IPS-18a (cell line): Measurements from ENCODE around the gene SHANK1.
"Not testable (repeated sequence)": the region's sequence is repeated elsewhere in the genome, so short reads cannot be mapped to it uniquely, and the experiment has no call there.

Experiments used
- H3K27ac ChIP-seq: one replicate; pipeline ENCODE4 v1.5.1; 2013; ENCODE audit warnings: low read length
- H3K27me3 ChIP-seq: one replicate; pipeline ENCODE4 v1.6.1; 2013; ENCODE audit warnings: mild to moderate bottlenecking, low read length; ENCODE audit not compliant: control insufficient read depth, insufficient read depth
- H3K36me3 ChIP-seq: one replicate; pipeline ENCODE4 v1.6.1; 2013; ENCODE audit warnings: low read depth, low read length; ENCODE audit not compliant: control insufficient read depth
- H3K4me1 ChIP-seq: one replicate; pipeline ENCODE4 v1.6.1; 2013; ENCODE audit warnings: low read depth, low read length; ENCODE audit not compliant: control insufficient read depth
- H3K4me3 ChIP-seq: one replicate; pipeline ENCODE4 v1.5.1; 2013; ENCODE audit warnings: low read length
- H3K9ac ChIP-seq: one replicate; pipeline ENCODE4 v1.6.1; 2013; ENCODE audit warnings: mild to moderate bottlenecking, low read length, moderate library complexity
- H3K9me3 ChIP-seq: one replicate; pipeline ENCODE4 v1.6.1; 2013; ENCODE audit warnings: low read depth, low read length; ENCODE audit not compliant: control insufficient read depth

The SHANK1 gene

DNA sequence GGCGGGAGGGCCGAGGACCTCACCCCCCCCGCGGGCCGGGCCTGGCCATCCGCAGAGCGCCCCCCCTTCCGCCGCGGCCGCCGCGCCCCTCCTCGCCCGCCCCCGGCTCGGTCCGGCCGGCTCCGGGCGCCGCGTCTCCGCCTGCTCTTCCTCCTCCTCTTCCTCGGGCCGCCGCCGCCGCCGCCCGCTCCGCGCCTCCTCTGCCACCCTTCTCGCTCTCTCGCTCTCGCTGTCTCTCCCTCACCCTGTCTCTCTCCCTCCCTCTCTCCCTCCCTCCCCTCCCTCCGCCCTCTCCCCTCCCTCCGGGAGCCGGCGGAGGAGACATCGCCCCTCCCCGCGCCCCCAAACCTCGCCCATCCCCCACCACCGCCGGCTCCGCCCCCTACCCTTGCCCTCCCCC is at the start of gene SHANK1:
SHANK1 (minus strand) TSS at position 237 of the 400 bp plus-strand sequence. CDS start 2,883 bp downstream, outside the sequence.
- no peaks in the 10 kb centered on the region for H3K9me3 ChIP-seq
- no peaks in the 10 kb centered on the region for H3K36me3 ChIP-seq
- peaks cover 17% of the 10 kb centered on the region for H3K4me1 ChIP-seq
- H3K27ac ChIP-seq, result no peak within 1 kb of the TSS
- peaks cover 50% of the 10 kb centered on the region for H3K27me3 ChIP-seq
- peak within 1 kb of the TSS; percentile 62 for H3K4me3 ChIP-seq
- no peak within 1 kb of the TSS for H3K9ac ChIP-seq

DNA sequence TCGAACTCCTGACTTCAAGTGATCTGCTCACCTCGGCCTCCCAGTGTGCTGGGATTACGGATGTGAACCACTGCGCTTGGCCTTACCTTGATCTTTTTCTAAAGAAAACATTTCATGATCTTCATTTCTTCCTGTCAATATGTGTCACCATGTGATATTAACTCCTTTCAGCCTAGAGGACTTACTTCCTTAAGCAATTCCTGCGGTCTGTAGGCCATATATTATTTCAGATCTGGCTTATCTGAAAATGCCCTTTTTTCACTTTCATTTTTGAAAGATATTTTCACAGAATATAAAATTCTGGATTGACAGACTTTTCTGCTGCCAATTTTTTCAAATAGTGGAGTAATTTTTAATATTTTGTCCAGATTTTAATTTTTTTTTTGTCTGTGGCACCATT is 48.7 kb upstream of the SHANK1 start:
- no peaks in the 10 kb centered on the region for H3K27me3 ChIP-seq
- no peaks in the 10 kb centered on the region for H3K4me1 ChIP-seq
- no peak overlapping the region for H3K4me3 ChIP-seq
- no peak overlapping the region for H3K9ac ChIP-seq
- H3K9me3 ChIP-seq, result peaks cover 4% of the 10 kb centered on the region
- H3K27ac ChIP-seq, result no peak overlapping the region
- no peaks in the 10 kb centered on the region for H3K36me3 ChIP-seq

DNA sequence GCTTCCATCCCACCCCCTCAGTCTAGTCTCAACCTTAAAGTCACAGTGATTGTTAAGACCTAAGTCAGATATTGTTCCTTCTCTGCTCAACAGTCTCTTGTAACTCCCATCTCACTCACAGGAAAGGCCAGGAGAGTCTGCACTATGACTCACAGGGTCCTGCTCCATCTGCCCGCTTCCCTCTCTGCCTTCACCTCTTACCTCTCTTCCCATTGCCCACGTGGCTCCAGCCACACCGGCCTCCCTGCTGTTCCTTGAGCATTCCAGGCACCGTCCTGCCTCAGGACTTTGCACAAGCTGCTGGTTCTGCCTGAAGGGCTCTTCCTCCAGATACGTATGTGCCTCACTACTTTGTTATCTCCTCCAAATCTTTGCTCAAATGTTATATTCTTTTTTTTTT is 47.7 kb upstream of the SHANK1 start:
- H3K4me3 ChIP-seq, H3K27ac ChIP-seq, H3K9me3 ChIP-seq, H3K36me3 ChIP-seq, H3K9ac ChIP-seq, H3K4me1 ChIP-seq, H3K27me3 ChIP-seq: not testable (repeated sequence)

DNA sequence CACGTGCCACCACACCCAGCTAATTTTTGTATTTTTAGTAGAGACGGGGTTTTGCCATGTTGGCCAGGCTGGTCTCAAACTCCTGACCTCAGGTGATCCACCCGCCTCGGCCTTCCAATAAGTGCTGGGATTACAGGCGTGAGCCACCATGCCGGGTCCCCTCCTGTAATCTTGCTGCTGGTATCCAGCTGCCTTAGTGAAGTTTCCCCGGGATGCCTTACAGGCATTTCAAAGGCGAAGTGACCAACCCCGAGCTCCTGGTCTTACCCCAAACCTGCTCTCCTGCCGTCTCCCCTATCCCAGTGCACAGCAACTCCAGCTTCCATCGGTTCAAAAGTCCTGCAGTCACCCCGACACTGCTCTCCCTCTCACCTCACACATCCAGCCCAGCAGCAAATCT is 47.1 kb upstream of the SHANK1 start:
- not testable (repeated sequence) for H3K4me1 ChIP-seq, H3K9me3 ChIP-seq, H3K36me3 ChIP-seq, H3K4me3 ChIP-seq, H3K27me3 ChIP-seq, H3K27ac ChIP-seq, H3K9ac ChIP-seq

DNA sequence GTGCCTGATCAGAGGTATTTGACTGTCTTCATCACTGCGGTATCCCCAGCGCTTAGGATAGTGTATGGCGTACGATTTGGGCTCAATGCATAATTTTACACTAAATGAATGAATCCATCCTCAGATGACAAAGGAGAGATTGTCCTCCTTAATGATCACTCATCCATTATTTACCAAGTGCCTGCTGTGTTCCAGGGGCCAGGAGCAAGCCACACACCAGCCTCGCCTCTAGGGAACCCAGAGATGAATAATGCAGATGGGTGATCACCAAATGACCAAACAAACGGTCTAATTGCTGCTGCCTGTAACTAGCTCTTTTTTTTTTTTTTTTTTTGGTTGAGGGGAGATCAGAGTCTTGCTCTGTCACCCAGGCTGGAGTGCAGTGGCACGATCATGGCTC is 44.8 kb upstream of the SHANK1 start:
- Histone ChIP-seq H3K27ac (no peak overlapping the region), H3K4me3 (no peak overlapping the region), H3K36me3 (no peaks in the 10 kb centered on the region), H3K9ac (no peak overlapping the region), H3K4me1 (no peaks in the 10 kb centered on the region), H3K27me3 (no peaks in the 10 kb centered on the region), H3K9me3 (no peaks in the 10 kb centered on the region)

DNA sequence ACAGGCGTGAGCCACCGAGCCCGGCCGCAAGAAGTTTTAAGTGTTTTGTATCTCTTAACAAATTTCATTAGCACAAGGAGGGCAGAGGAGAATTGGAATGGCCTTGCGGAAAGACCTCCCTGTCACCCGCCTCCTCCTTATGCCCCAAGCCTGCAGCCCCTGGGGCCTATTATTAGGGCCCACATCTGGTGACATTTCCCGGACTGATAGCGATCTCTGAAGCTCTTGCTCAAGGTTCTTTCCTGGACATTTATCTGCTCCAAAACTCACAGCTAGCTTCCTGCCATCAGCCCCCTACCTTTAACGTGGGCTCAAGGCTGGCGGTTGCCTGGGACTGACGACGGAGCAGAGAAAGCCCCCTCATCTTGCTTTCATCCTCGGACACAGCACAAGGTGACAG is 43.9 kb upstream of the SHANK1 start:
- H3K9ac ChIP-seq, H3K27ac ChIP-seq, H3K4me1 ChIP-seq, H3K36me3 ChIP-seq, H3K27me3 ChIP-seq, H3K4me3 ChIP-seq, H3K9me3 ChIP-seq: not testable (repeated sequence)

DNA sequence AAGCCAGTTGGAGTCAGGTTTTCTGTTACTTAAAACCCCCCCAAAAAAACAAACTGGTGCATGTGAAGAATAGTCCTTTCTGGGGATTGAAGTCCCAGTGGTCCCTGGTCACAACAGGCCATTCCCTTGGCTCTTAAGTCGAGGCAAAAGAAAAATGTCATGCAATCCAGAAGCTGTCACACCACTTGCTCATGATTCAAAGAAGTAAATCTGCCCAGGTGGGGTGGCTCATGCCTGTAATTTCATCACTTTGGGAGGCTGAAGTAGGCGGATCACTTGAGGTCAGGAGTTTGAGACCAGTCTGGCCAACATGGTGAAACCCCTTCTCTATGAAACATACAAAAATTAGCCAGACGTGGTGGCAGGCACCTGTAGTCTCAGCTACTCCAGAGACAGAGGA is 41.9 kb upstream of the SHANK1 start:
- not testable (repeated sequence) for H3K9me3 ChIP-seq, H3K27me3 ChIP-seq, H3K9ac ChIP-seq, H3K4me1 ChIP-seq, H3K36me3 ChIP-seq, H3K27ac ChIP-seq, H3K4me3 ChIP-seq

DNA sequence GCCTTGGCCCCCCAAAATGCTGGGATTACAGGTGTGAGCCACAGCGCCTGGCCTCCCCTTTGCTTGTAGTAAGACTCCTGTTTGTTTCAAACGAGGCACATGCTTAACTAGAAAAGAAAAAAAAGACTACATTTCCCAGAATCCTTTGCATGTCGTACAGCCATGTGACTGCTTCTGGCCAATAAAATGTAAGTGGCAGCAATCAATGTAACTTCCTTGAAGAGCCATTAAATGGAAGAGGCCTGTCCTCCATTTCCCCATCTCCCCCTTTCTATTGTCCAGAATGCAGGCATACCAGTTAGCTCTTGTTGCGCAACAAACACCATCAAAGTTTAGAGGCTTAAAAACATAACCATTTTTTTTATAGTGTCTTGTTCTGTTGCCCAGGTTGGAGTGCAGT is 40.3 kb upstream of the SHANK1 start:
- H3K9me3 ChIP-seq, result no peaks in the 10 kb centered on the region
- no peaks in the 10 kb centered on the region for H3K36me3 ChIP-seq
- H3K4me3 ChIP-seq, result no peak overlapping the region
- H3K9ac ChIP-seq, result no peak overlapping the region
- H3K27me3 ChIP-seq, result no peaks in the 10 kb centered on the region
- no peaks in the 10 kb centered on the region for H3K4me1 ChIP-seq
- H3K27ac ChIP-seq, result no peak overlapping the region

DNA sequence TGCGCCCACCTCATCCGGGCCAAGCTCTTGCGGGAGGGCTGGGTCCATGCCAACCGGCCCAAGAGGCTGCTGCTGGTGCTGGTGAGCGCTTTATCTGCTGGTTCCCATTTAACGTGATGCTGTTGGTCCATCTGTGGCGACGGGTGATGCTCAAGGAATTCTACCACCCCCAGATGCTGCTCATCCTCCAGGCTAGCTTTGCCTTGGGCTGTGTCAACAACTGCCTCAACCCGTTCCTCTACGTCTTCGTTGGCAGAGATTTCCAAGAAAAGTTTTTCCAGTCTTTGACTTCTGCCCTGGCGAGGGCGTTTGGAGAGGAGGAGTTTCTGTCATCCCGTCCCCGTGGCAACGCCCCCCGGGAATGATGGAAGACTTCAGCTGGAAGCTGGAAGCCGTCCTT is 39.5 kb upstream of the SHANK1 start:
- H3K27me3 ChIP-seq, H3K4me1 ChIP-seq, H3K4me3 ChIP-seq, H3K9ac ChIP-seq, H3K27ac ChIP-seq, H3K36me3 ChIP-seq, H3K9me3 ChIP-seq: not testable (repeated sequence)

DNA sequence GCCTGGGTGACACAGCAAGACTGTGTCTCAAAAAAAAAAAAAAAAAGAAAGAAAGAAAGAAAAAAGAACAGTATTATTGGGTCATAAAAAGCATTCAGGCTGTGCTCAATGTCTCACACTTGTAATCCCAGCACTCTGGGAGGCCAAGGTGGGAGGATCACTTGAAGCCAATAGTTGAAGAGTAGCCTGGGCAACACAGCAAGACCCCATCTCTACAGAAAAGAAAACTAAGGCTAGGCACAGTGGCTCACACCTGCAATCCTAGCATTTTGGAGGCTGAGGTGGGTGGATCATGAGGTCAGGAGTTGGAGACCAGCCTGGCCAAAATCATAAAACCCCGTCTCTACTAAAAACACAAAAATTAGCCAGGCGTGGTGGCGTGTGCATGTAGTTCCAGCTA is 38.0 kb upstream of the SHANK1 start:
- H3K27ac ChIP-seq, H3K4me1 ChIP-seq, H3K27me3 ChIP-seq, H3K4me3 ChIP-seq, H3K9ac ChIP-seq, H3K36me3 ChIP-seq, H3K9me3 ChIP-seq: not testable (repeated sequence)

DNA sequence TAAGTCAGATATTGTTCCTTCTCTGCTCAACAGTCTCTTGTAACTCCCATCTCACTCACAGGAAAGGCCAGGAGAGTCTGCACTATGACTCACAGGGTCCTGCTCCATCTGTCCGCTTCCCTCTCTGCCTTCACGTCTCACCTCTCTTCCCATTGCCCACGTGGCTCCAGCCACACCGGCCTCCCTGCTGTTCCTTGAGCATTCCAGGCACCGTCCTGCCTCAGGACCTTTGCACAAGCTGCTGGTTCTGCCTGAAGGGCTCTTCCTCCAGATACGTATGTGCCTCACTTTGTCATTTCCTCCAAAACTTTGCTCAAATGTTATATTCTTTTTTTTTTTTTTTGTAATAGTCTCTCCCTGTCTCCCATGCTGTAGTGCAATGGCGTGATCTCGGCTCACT is 36.6 kb upstream of the SHANK1 start:
- H3K27ac ChIP-seq, H3K9me3 ChIP-seq, H3K4me1 ChIP-seq, H3K9ac ChIP-seq, H3K36me3 ChIP-seq, H3K4me3 ChIP-seq, H3K27me3 ChIP-seq: not testable (repeated sequence)

DNA sequence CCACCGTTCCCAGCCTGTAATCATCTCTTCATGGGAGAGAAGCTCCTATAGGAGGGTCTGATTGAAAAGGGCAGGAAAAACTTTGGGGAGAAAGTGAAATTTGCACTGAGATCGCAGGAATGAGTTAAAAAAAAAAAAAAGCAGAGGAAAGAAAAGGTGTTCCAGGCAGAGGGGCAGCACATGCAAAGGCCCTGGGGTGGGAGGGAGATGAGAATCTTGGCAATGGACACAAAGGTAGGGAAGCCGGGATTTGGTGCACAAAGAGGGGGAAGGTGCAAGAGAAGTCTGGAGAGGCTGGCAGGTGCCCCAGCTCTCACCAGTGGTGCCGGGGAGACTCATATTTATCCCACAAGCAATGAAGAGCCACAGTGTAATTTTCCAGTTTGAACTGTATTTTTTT is 34.3 kb upstream of the SHANK1 start:
- Histone ChIP-seq H3K9me3 (no peaks in the 10 kb centered on the region), H3K9ac (no peak overlapping the region), H3K27ac (no peak overlapping the region), H3K4me3 (no peak overlapping the region), H3K27me3 (no peaks in the 10 kb centered on the region), H3K36me3 (no peaks in the 10 kb centered on the region), H3K4me1 (no peaks in the 10 kb centered on the region)

DNA sequence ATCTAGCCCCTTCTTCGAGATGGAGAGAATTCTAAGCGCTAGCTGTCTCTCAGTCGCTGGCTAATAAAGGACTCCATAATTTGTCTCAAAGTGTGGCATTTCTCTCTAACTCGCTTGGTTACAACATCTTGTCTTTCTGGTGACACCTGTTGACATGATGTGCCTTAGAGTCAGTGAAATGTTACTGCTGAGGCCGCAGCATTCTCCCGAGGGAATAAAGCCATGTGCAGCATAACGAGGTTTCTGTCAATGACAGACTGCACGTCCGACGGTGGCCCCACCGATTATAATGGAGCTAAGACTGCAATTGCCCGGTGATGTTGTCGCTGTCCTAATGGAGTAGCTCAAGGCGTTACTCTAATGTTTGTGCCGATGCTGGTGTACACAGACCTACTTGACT is 30.4 kb upstream of the SHANK1 start:
- Histone ChIP-seq H3K36me3 (no peaks in the 10 kb centered on the region), H3K4me1 (no peaks in the 10 kb centered on the region), H3K4me3 (no peak overlapping the region), H3K27me3 (no peaks in the 10 kb centered on the region), H3K9ac (no peak overlapping the region), H3K9me3 (no peaks in the 10 kb centered on the region), H3K27ac (no peak overlapping the region)
